ENCODE data around the gene RAB30. TPM values are rescaled to one million over a fixed set of nuclear protein-coding genes. Genes with fewer than 3 reads are reported as not detected.

Gene RAB30
- total and polyA plus RNA-seq, 4 experiments from 2014 or later, result 5.0 to 14.1 (median 10.6) TPM

DNA sequence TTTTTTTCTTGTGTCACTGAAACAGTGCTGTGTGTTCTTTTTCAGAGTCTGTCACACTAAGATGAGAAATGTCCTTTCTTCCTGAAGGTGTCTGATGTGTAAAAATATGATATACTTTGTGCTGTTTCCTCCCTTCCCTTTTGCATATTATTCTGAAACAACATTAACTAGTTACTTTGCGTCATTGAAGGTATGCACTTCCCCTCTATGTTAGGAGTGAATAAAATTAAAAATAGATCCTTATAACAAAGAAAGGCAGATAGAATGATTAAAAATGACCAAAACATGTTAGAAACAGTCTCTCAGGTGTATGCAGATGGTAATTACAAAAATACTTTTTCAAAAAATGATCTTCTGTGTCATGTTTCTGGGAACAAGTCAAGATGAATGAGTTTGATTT, 1.6 kb upstream of the RAB30 start:
- no peak for DNase-seq
- H3K36me3 ChIP-seq (ENCODE audit: insufficient read depth, low read length), result no peaks in the 10 kb centered on the region
- Mint-ChIP-seq H3K36me3 (peaks cover 19% of the 10 kb centered on the region in 2 donors), H3K4me1 (peaks cover 11 to 41% (median 26%) of the 10 kb centered on the region in 4 donors), H3K27me3 (no peaks in the 10 kb centered on the region), H3K27ac (no peak overlapping the region), H3K9me3 (peaks cover 0 to 1% (median 0%) of the 10 kb centered on the region in 8 donors), H3K4me3 (no peak overlapping the region)
- peak overlapping the region; percentile 97 for H3K27ac ChIP-seq (ENCODE audit: low read depth, low read length)
- intact Hi-C loops (cut with micrococcal nuclease), result loop anchor here (5.0 kb wide), 1 partner anchor 44 kb away; no protein-coding TSS in a partner anchor
- H3K9me3 ChIP-seq (ENCODE audit: control insufficient read depth in 1 of 2, low read length in 2 of 2), result no peaks in the 10 kb centered on the region
- H3K4me3 ChIP-seq (ENCODE audit: low read length in 2 of 2), result no peak overlapping the region
- CTCF ChIA-PET (ENCODE audit: partially characterized antibody), result interaction anchor here (1.6 to 3.0 kb wide), 3 partner anchors 16 to 84 kb away, joined by 3 to 16 read pairs (median 9); partner anchors contain the start of gene PCF11
- peaks cover 60% of the 10 kb centered on the region for H3K4me1 ChIP-seq (ENCODE audit: insufficient read depth, low read length)
- POLR2A ChIA-PET (ENCODE audit: partially characterized antibody), result interaction anchor here (1.1 to 8.3 kb wide), 7 partner anchors 11 to 174 kb away, joined by 4 to 188 read pairs (median 16); partner anchors contain the start of genes ANKRD42, DDIAS, PCF11 and PRCP
- H3K27me3 ChIP-seq (ENCODE audit: insufficient read depth, low read length), result no peaks in the 10 kb centered on the region

DNA sequence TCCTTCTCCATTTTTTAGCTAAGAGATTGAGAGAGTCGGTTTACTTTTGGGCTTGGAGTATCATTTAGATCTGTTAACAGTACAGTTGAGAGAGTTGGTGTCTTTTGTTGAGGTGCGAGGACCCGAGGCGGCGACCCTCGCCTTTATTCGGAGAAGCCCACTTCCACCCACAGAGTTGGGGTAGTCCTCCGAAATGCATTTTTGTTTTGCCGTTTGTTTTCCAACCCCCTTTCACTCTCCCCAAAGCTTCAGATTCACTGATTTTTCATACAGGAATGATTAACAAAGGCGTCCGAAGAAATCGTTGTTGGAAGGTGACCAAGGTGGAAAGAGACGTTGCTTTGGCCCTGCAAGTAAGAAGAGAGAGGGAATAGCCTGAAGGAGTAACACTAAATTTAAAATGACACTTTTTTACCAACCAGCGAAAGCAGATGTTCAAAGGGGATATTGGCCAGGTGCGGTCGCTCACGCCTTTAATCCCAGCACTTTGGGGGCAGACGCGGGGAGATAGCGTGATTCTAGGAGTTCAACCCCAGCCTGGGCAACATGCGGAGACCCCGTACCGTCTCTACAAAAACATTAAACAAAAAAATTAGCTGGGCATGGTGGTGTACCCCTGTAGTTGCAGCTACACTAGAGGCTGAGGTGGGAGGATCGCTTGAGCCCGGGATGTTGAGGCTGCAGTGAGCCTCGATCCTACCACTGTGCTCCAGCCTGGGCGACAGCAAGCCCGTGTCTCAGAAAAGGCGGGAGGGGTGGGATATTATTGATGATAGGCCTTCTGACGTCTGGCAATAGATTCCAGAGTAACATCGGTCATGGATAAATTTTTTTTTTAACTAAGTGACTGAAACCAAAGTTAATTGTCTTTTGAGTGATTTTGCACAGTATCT, 899 bp upstream of the RAB30 start:
- no peak overlapping the region for H3K4me3 Mint-ChIP-seq
- Histone ChIP-seq H3K4me1 (ENCODE audit: insufficient read depth, low read length) (peaks cover 60% of the 10 kb centered on the region), H3K27ac (ENCODE audit: low read depth, low read length) (peak overlapping the region; percentile 97), H3K4me3 (ENCODE audit: low read length in 2 of 2) (peak overlapping the region; percentile 89 to 91), H3K9me3 (ENCODE audit: control insufficient read depth in 1 of 2, low read length in 2 of 2) (no peaks in the 10 kb centered on the region), H3K27me3 (ENCODE audit: insufficient read depth, low read length) (no peaks in the 10 kb centered on the region), H3K36me3 (ENCODE audit: insufficient read depth, low read length) (no peaks in the 10 kb centered on the region)
- H3K36me3 Mint-ChIP-seq, result peaks cover 17 to 19% of the 10 kb centered on the region in 2 donors
- H3K4me1 Mint-ChIP-seq, result peaks cover 11 to 41% (median 25%) of the 10 kb centered on the region in 4 donors
- H3K27ac Mint-ChIP-seq, result no peak overlapping the region
- H3K9me3 Mint-ChIP-seq, result peaks cover 0 to 1% (median 0%) of the 10 kb centered on the region in 8 donors
- H3K27me3 Mint-ChIP-seq, result no peaks in the 10 kb centered on the region
- intact Hi-C loops (cut with micrococcal nuclease), result loop anchor here (5.0 kb wide), 1 partner anchor 45 kb away; no protein-coding TSS in a partner anchor
- no peak for DNase-seq
- ChIA-PET POLR2A (ENCODE audit: partially characterized antibody) (interaction anchor here (0.6 to 8.3 kb wide), 20 partner anchors 10 to 213 kb away, joined by 3 to 188 read pairs (median 6); partner anchors contain the start of genes ANKRD42, CCDC90B, DDIAS and PCF11), CTCF (ENCODE audit: partially characterized antibody) (interaction anchor here (3.0 kb wide), 1 partner anchor 84 kb away, joined by 16 read pairs; the partner anchor contains the start of gene PCF11)

DNA sequence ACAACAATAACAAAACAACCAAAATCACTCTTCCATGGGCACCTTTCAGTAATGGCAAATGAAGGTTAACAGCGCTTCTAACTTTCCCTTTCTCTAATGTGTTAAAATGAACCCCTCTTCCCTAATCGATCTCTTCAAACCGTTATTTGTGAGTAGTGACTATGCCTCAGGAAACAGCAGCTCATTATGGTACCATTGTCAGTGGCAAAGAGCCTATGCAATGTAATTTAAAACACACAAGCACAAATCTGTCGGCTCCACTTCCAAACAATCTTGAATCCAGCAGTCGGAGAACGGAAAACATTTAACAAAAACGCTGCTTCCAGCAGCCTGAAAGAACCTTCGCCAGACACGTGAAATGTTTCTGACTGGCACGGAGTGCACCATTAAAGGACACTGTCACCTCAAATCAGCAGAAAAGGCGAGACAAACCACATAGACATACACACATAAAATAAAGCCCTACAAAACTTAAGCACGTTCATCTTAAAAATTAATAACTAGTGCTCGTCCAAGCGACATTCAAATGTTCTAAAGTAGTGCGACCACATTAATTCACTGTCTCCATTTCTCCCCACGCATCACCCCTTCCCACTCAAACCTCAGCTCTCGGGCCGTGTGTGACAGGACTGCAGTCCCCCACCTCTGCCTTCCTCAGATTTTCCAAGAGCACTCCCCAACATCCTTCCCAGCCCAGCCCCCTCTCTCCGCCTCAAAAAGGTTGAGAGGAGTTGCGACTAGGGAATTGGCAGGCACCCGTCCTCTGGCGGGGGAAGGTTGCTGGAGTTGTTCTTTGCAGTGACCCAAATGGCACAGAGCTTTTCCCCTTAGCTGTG, 748 bp downstream of the RAB30 start:
- Mint-ChIP-seq H3K27ac (no peak overlapping the region), H3K27me3 (no peaks in the 10 kb centered on the region), H3K4me3 (no peak overlapping the region), H3K36me3 (peaks cover 12 to 19% of the 10 kb centered on the region in 2 donors), H3K9me3 (peaks cover 0 to 1% (median 0%) of the 10 kb centered on the region in 8 donors), H3K4me1 (peaks cover 6 to 39% (median 24%) of the 10 kb centered on the region in 4 donors)
- intact Hi-C loops (cut with micrococcal nuclease), result loop anchor here (1.0 to 5.0 kb wide), 9 partner anchors 46 to 215 kb away; partner anchors contain the start of genes CCDC90B and DDIAS
- Histone ChIP-seq H3K27ac (ENCODE audit: low read depth, low read length) (peak overlapping the region; percentile 97), H3K9me3 (ENCODE audit: control insufficient read depth in 1 of 2, low read length in 2 of 2) (no peaks in the 10 kb centered on the region), H3K4me1 (ENCODE audit: insufficient read depth, low read length) (peaks cover 56% of the 10 kb centered on the region), H3K4me3 (ENCODE audit: low read length in 2 of 2) (peak overlapping the region; percentile 89 to 91), H3K27me3 (ENCODE audit: insufficient read depth, low read length) (no peaks in the 10 kb centered on the region), H3K36me3 (ENCODE audit: insufficient read depth, low read length) (no peaks in the 10 kb centered on the region)
- ChIA-PET CTCF (ENCODE audit: partially characterized antibody) (interaction anchor here (0.8 to 3.0 kb wide), 9 partner anchors 9 to 204 kb away, joined by 3 to 16 read pairs (median 3); partner anchors contain the start of gene PCF11), POLR2A (ENCODE audit: partially characterized antibody) (interaction anchor here (0.8 to 8.3 kb wide), 26 partner anchors 8 to 211 kb away, joined by 3 to 188 read pairs (median 4); partner anchors contain the start of genes ANKRD42, DDIAS, PCF11 and PRCP)
- peak in 4 of 5 donors; percentile 22 to 32 (median 28) for DNase-seq

DNA sequence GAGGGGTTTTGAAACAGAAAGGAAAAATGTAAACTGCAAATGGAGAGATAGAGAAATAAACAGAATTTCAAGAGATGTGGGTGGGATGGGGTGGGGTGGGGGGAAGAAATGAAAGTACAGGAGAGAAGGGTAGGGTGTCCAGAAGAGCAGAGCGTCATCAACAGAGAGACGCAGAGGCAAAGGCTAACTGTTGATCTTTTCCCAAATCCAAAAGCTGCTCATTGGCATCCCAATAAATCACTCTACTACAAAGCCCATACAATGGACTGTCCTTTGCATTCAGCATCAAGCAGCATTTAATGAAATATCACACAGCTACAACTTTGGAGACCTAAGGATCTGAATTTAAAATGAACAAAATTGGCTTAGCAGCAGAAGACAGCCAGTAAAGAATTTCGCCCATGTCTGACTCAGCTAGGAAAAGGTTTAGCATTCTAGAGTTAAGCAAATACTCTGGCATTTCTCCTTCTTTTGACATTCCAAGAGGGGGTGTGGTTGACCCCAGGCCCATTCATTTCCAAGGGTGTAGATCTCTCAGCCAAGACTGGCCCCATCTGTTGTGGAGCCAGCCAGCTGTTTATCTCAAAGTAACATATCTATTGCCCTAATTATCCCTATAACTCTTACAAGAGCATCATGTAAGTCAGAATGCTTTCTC, 1.5 kb downstream of the RAB30 start:
- H3K27me3 ChIP-seq (ENCODE audit: insufficient read depth, low read length), result no peaks in the 10 kb centered on the region
- no peaks in the 10 kb centered on the region for H3K36me3 ChIP-seq (ENCODE audit: insufficient read depth, low read length)
- ChIA-PET POLR2A (ENCODE audit: partially characterized antibody) (interaction anchor here (0.7 to 8.3 kb wide), 12 partner anchors 8 to 212 kb away, joined by 3 to 188 read pairs (median 6); partner anchors contain the start of genes DDIAS, PCF11 and PRCP), CTCF (ENCODE audit: partially characterized antibody) (interaction anchor here (1.0 to 3.0 kb wide), 5 partner anchors 13 to 180 kb away, joined by 3 to 16 read pairs (median 3); partner anchors contain the start of gene PCF11)
- H3K9me3 ChIP-seq (ENCODE audit: control insufficient read depth in 1 of 2, low read length in 2 of 2), result no peaks in the 10 kb centered on the region
- Mint-ChIP-seq H3K4me1 (peaks cover 5 to 38% (median 23%) of the 10 kb centered on the region in 4 donors), H3K36me3 (peaks cover 12 to 19% of the 10 kb centered on the region in 2 donors), H3K9me3 (peaks cover 0 to 1% (median 0%) of the 10 kb centered on the region in 8 donors), H3K27ac (peak overlapping the region in 4 of 7 donors; percentile 47 to 84 (median 64)), H3K27me3 (no peaks in the 10 kb centered on the region), H3K4me3 (peak overlapping the region in 4 of 8 donors; percentile 26 to 87 (median 51))
- H3K27ac ChIP-seq (ENCODE audit: low read depth, low read length), result peak overlapping the region; percentile 97
- H3K4me1 ChIP-seq (ENCODE audit: insufficient read depth, low read length), result peaks cover 48% of the 10 kb centered on the region
- intact Hi-C loops (cut with micrococcal nuclease), result loop anchor here (2.0 to 5.0 kb wide), 3 partner anchors 47 to 143 kb away; no protein-coding TSS in a partner anchor
- peak overlapping the region; percentile 89 to 91 for H3K4me3 ChIP-seq (ENCODE audit: low read length in 2 of 2)
- DNase-seq, result no peak

DNA sequence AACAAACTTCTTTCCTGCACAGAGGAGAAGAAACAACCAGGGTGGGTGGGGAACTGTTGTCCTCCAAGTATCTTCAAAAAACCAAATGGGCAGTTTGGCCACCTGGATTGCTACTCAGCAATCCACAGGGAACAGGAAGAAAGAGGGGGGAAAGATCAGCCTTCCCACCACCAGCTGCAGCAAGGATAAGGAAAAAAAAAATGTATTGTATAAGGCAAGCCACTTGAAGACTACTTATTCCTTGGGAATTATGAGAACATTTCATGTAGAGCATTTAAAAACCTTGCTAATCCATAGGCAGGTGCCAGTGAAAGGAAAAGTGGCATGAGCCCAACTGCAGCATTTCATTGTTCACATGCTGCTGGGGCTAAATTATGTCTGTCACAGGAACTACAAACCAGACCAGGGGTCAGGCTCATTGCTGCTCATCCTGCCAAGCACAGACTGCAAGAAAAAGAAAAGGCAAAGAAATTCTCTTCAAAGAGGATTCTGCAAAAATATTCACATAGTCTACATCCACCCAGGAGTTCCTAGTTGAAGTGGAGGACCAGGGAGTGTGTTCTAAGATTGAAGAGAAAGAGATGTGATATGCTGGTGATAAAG, 2.2 kb downstream of the RAB30 start:
- Mint-ChIP-seq H3K36me3 (peaks cover 7 to 15% of the 10 kb centered on the region in 2 donors), H3K4me3 (peak overlapping the region; percentile 1 to 87 (median 30)), H3K4me1 (peaks cover under 1 to 31% (median 17%) of the 10 kb centered on the region in 4 donors), H3K9me3 (peaks cover 0 to 1% (median 0%) of the 10 kb centered on the region in 8 donors), H3K27me3 (no peaks in the 10 kb centered on the region), H3K27ac (peak overlapping the region in 4 of 7 donors; percentile 47 to 84 (median 64))
- no peak for DNase-seq
- POLR2A ChIA-PET (ENCODE audit: partially characterized antibody), result interaction anchor here (0.7 to 8.3 kb wide), 6 partner anchors 13 to 149 kb away, joined by 3 to 188 read pairs (median 4); partner anchors contain the start of gene PCF11
- H3K9me3 ChIP-seq (ENCODE audit: control insufficient read depth in 1 of 2, low read length in 2 of 2), result no peaks in the 10 kb centered on the region
- no peak overlapping the region for H3K4me3 ChIP-seq (ENCODE audit: low read length in 2 of 2)
- intact Hi-C loops (cut with micrococcal nuclease), result loop anchor here (2.0 to 5.0 kb wide), 3 partner anchors 48 to 143 kb away; no protein-coding TSS in a partner anchor
- CTCF ChIA-PET (ENCODE audit: partially characterized antibody), result interaction anchor here (1.0 to 1.2 kb wide), 2 partner anchors 14 to 180 kb away, joined by 3 read pairs; no protein-coding TSS in a partner anchor
- no peaks in the 10 kb centered on the region for H3K27me3 ChIP-seq (ENCODE audit: insufficient read depth, low read length)
- H3K27ac ChIP-seq (ENCODE audit: low read depth, low read length), result no peak overlapping the region
- peaks cover 42% of the 10 kb centered on the region for H3K4me1 ChIP-seq (ENCODE audit: insufficient read depth, low read length)
- H3K36me3 ChIP-seq (ENCODE audit: insufficient read depth, low read length), result no peaks in the 10 kb centered on the region
